Loucy (cell line): ENCODE measurements around the gene MED13L.
"Not testable (repeated sequence)": the region's sequence is repeated elsewhere in the genome, so short reads cannot be mapped to it uniquely, and the experiment has no call there.

ENCODE experiments used
- H2AFZ ChIP-seq: fragments of 200-600 bp; sonication (generic); 2 replicates; pipeline ENCODE4 v1.6.0; 2016; ENCODE audit warnings: antibody characterized with exemption, mild to moderate bottlenecking, low read length, moderate library complexity
- H3F3A ChIP-seq: fragments of 200-600 bp; 2 replicates; pipeline ENCODE4 v1.6.0; 2016; ENCODE audit warnings: antibody characterized with exemption, low read depth, mild to moderate bottlenecking
- H3K27me3 ChIP-seq: fragments of 200-600 bp; sonication (generic); 2 replicates; pipeline ENCODE4 v1.6.1; 2014; ENCODE audit warnings: low read length, mild to moderate bottlenecking; ENCODE audit not compliant: insufficient read depth, poor library complexity, severe bottlenecking
- H3K36me3 ChIP-seq: fragments of 200-600 bp; sonication (generic); 2 replicates; pipeline ENCODE4 v1.6.1; 2016; ENCODE audit warnings: low read length; ENCODE audit not compliant: insufficient read depth
- H3K4me1 ChIP-seq: fragments of 200-600 bp; sonication (generic); 2 replicates; pipeline ENCODE4 v1.5.1; 2014; ENCODE audit warnings: low read length, mild to moderate bottlenecking; ENCODE audit not compliant: insufficient read depth, poor library complexity, severe bottlenecking
- H3K4me2 ChIP-seq: fragments of 200-600 bp; sonication (generic); 2 replicates; pipeline ENCODE4 v1.6.0; 2014; ENCODE audit warnings: antibody characterized with exemption, low read length, low read depth, mild to moderate bottlenecking; ENCODE audit not compliant: poor library complexity, severe bottlenecking
- H3K4me3 ChIP-seq: fragments of 200-600 bp; sonication (generic); 2 replicates; pipeline ENCODE4 v1.5.1; 2014; ENCODE audit warnings: low read length, mild to moderate bottlenecking, mixed read lengths; ENCODE audit not compliant: poor library complexity, severe bottlenecking
- H3K79me2 ChIP-seq: fragments of 200-600 bp; sonication (generic); 2 replicates; pipeline ENCODE4 v1.6.1; 2014; ENCODE audit warnings: low read length; ENCODE audit not compliant: insufficient read depth
- H3K9ac ChIP-seq: fragments of 200-600 bp; sonication (generic); 2 replicates; pipeline ENCODE4 v1.6.0; 2014; ENCODE audit warnings: mild to moderate bottlenecking, low read depth, low read length, moderate library complexity; ENCODE audit not compliant: poor library complexity, severe bottlenecking
- H3K9me2 ChIP-seq: fragments of 200-600 bp; sonication (generic); replicated peaks from 2 replicates; pipeline ENCODE4 v1.6.1; 2016; ENCODE audit warnings: low read depth, low read length, mixed read lengths
- H3K9me3 ChIP-seq: fragments of 200-600 bp; sonication (generic); 2 replicates; pipeline ENCODE4 v1.6.1; 2014; ENCODE audit warnings: mild to moderate bottlenecking, antibody characterized with exemption, low read length, low read depth; ENCODE audit not compliant: insufficient read depth
- H4K20me1 ChIP-seq: fragments of 200-600 bp; sonication (generic); 2 replicates; pipeline ENCODE4 v1.6.0; 2014; ENCODE audit warnings: antibody characterized with exemption, low read length, mild to moderate bottlenecking; ENCODE audit not compliant: insufficient read depth, poor library complexity, severe bottlenecking
- EZH2phosphoT487 ChIP-seq: fragments of 200-600 bp; IDR thresholded peaks from 2 replicates; pipeline ENCODE4 v1.6.1; 2018; ENCODE audit warnings: antibody characterized with exemption, mild to moderate bottlenecking, moderate library complexity, borderline replicate concordance
- TF ChIP-seq, protein P1 (sequence below): fragments of 200-600 bp; sonication (generic); conservative IDR thresholded peaks from 2 replicates; pipeline ENCODE4 v1.5.1; 2014; ENCODE audit warnings: mild to moderate bottlenecking, antibody characterized with exemption, low read length

The MED13L gene

GRCh38 chr12:116033765-116034164 lies 243.7 kb downstream of the MED13L start:
- Histone ChIP-seq H3K4me1 (peaks cover 4% of the 10 kb centered on the region), H3K79me2 (peaks cover 46% of the 10 kb centered on the region), H4K20me1 (peaks cover 7% of the 10 kb centered on the region), H3K4me2 (no peak overlapping the region), H2AFZ (no peak overlapping the region), H3K27me3 (no peaks in the 10 kb centered on the region), H3K4me3 (no peak overlapping the region), H3K9me3 (no peaks in the 10 kb centered on the region), H3K9ac (no peak overlapping the region), H3K36me3 (no peaks in the 10 kb centered on the region), H3F3A (no peaks in the 10 kb centered on the region), H3K9me2 (no peaks in the 10 kb centered on the region)
- TF ChIP-seq, protein P1, sequence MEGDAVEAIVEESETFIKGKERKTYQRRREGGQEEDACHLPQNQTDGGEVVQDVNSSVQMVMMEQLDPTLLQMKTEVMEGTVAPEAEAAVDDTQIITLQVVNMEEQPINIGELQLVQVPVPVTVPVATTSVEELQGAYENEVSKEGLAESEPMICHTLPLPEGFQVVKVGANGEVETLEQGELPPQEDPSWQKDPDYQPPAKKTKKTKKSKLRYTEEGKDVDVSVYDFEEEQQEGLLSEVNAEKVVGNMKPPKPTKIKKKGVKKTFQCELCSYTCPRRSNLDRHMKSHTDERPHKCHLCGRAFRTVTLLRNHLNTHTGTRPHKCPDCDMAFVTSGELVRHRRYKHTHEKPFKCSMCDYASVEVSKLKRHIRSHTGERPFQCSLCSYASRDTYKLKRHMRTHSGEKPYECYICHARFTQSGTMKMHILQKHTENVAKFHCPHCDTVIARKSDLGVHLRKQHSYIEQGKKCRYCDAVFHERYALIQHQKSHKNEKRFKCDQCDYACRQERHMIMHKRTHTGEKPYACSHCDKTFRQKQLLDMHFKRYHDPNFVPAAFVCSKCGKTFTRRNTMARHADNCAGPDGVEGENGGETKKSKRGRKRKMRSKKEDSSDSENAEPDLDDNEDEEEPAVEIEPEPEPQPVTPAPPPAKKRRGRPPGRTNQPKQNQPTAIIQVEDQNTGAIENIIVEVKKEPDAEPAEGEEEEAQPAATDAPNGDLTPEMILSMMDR = no peak
- no peak for TF ChIP-seq EZH2phosphoT487

DNA sequence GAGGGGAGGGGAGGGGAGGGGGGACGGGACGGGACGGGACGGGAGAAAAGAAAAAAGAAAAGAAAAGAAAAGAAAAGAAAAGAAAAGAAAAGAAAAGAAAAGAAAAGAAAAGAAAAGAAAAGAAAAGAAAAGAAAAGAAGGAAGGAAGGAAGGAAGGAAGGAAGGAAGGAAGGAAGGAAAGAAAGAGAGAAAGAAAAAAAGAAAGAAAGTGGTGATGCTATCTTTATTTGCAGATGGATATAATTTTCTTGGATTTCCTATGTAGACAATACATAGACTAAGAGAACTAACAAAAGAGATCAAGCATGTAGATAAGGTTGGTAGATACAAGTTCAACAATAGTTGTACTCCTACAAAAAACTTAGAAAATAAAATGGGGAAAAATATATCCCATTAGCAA lies 245.9 kb downstream of the MED13L start:
- H3K4me1 ChIP-seq, H3F3A ChIP-seq, H3K4me3 ChIP-seq, H4K20me1 ChIP-seq, H3K36me3 ChIP-seq, H3K27me3 ChIP-seq, H3K9me3 ChIP-seq, H3K9ac ChIP-seq, H3K4me2 ChIP-seq, H2AFZ ChIP-seq, H3K9me2 ChIP-seq: not testable (repeated sequence)
- peaks cover 47% of the 10 kb centered on the region for H3K79me2 ChIP-seq

- H3F3A ChIP-seq = no peaks in the 10 kb centered on the region
- H3K4me3 ChIP-seq = no peak overlapping the region
- H3K27me3 ChIP-seq = no peaks in the 10 kb centered on the region
- no peak overlapping the region for H3K9ac ChIP-seq
- no peak for TF ChIP-seq EZH2phosphoT487
- TF ChIP-seq, protein P1 = no peak
- H3K36me3 ChIP-seq = no peaks in the 10 kb centered on the region
- no peak overlapping the region for H2AFZ ChIP-seq
- H3K79me2 ChIP-seq = peaks cover 44% of the 10 kb centered on the region
- no peaks in the 10 kb centered on the region for H3K4me1 ChIP-seq
- peaks cover 10% of the 10 kb centered on the region for H4K20me1 ChIP-seq
- H3K9me2 ChIP-seq = no peaks in the 10 kb centered on the region
- H3K4me2 ChIP-seq = no peak overlapping the region
- no peaks in the 10 kb centered on the region for H3K9me3 ChIP-seq
Observed at GRCh38 chr12:116028619-116029018, 248.9 kb downstream of the MED13L start.

DNA sequence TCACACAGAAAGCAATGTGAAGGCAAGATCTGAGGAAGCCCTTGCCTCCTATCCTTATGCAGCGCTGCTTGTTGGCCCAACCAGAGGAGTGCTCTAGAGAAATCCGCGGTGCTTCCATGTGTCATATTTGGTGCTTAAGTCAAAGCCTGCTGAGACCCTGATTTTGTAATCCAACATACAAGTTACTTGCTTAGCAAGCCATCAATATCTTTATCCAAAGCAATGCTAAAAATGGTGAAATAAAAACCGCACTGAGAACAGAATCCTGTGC lies 250.0 kb downstream of the MED13L start:
- Histone ChIP-seq H3K9me3 (no peaks in the 10 kb centered on the region), H3K79me2 (peaks cover 39% of the 10 kb centered on the region), H3K27me3 (no peaks in the 10 kb centered on the region), H3K9ac (no peak overlapping the region), H3K4me3 (no peak overlapping the region), H3F3A (no peaks in the 10 kb centered on the region), H3K4me2 (no peak overlapping the region), H3K9me2 (no peaks in the 10 kb centered on the region), H2AFZ (no peak overlapping the region), H3K4me1 (no peaks in the 10 kb centered on the region), H3K36me3 (no peaks in the 10 kb centered on the region), H4K20me1 (peaks cover 3% of the 10 kb centered on the region)
- TF ChIP-seq, protein P1 = no peak
- no peak for TF ChIP-seq EZH2phosphoT487
